Loucy (cell line): ENCODE data around the gene MRPS34.

ENCODE experiments used
- CTCF ChIP-seq: fragments of 200-600 bp; sonication (generic); conservative IDR thresholded peaks from 2 replicates; pipeline ENCODE4 v1.5.1; 2014; ENCODE audit warnings: mild to moderate bottlenecking, antibody characterized with exemption, low read length
- EZH2phosphoT487 ChIP-seq: fragments of 200-600 bp; IDR thresholded peaks from 2 replicates; pipeline ENCODE4 v1.6.1; 2018; ENCODE audit warnings: antibody characterized with exemption, mild to moderate bottlenecking, moderate library complexity, borderline replicate concordance

- no peak for TF ChIP-seq CTCF
- TF ChIP-seq EZH2phosphoT487, result no peak
Measured at GRCh38 chr16:1747934-1748333, 25.0 kb downstream of the MRPS34 start.
